Naive B cell (primary cell): ENCODE results near the gene HEBP1. TPM values are rescaled to one million over a fixed set of nuclear protein-coding genes. Genes with fewer than 3 reads are reported as not detected.

Source experiments
- ATAC-seq, 2 donors: fragments of 150-1000 bp; cut with Tn5 transposase; 2 replicates each; pipeline ENCODE4 v1.10.0; 2021; ENCODE audit warnings: low read depth in 2 of 2, mild to moderate bottlenecking in 2 of 2, moderate library complexity in 2 of 2
- DNase-seq: peaks from one replicate; pipeline ENCODE4 v3.0.0; 2022
- H3K27ac Mint-ChIP-seq, 6 donors: one replicate each; pipeline ENCODE4 v1.8.0; 2020 to 2022; ENCODE audit warnings: mild to moderate bottlenecking in 6 of 6, mixed read lengths in 6 of 6, moderate library complexity in 5 of 6, inconsistent platforms in 2 of 6
- H3K27me3 Mint-ChIP-seq, 3 donors: one replicate each; pipeline ENCODE4 v1.8.0; 2021 to 2022; ENCODE audit warnings: mixed read lengths in 3 of 3, mild to moderate bottlenecking in 1 of 3
- H3K36me3 Mint-ChIP-seq, 2 donors: one replicate each; pipeline ENCODE4 v1.8.0; 2020 to 2022; ENCODE audit warnings: mixed read lengths in 2 of 2, inconsistent platforms in 1 of 2, mild to moderate bottlenecking in 1 of 2
- H3K4me1 Mint-ChIP-seq, 3 donors: one replicate each; pipeline ENCODE4 v1.8.0; 2020 to 2022; ENCODE audit warnings: mixed read lengths in 3 of 3, inconsistent platforms in 1 of 3, mild to moderate bottlenecking in 1 of 3, moderate library complexity in 1 of 3
- H3K4me3 Mint-ChIP-seq, 8 donors: one replicate each; pipeline ENCODE4 v1.8.0; 2020 to 2022; ENCODE audit warnings: mild to moderate bottlenecking in 8 of 8, mixed read lengths in 8 of 8, moderate library complexity in 8 of 8, inconsistent platforms in 2 of 8
- H3K9me3 Mint-ChIP-seq, 7 donors: one replicate each; pipeline ENCODE4 v1.8.0; 2020 to 2022; ENCODE audit warnings: mixed read lengths in 7 of 7, mild to moderate bottlenecking in 5 of 7, inconsistent platforms in 2 of 7, moderate library complexity in 1 of 7
- polyA plus RNA-seq, 6 donors: library from polyadenylated mRNA; unstranded; fragments of 300-500 nt; fragmentation: Illumina TruSeq; gene quantifications; one replicate each; pipeline ENCODE4 v1.2.3, GENCODE V29; 2021; ENCODE audit warnings: low read depth in 6 of 6

HEBP1 gene
- polyA plus RNA-seq, 6 donors from 2014 or later = 20.2 to 37.3 (median 23.4) TPM

DNA sequence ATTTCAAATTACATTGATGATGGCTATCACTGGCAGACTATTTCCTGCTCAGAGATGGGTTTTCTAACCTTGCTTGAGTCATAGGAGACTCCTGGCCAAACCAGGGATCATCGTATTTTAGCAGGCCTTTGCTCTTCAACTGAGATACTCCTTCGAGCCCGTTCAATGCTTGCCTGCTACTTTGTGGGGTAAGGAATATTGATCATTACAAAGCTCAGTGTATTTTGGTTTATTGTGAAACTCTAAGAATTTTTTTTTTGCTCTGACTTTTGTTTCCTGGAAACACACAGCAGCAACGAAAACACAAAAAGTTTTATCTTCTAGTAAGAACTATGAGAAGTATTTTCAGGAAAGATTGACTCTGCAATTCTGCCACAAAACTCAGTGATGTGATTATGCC lies 52.2 kb downstream of the HEBP1 start:
- Mint-ChIP-seq H3K36me3 (no peaks in the 10 kb centered on the region), H3K9me3 (no peaks in the 10 kb centered on the region), H3K27me3 (peaks cover 0 to 28% (median 6%) of the 10 kb centered on the region in 3 donors), H3K4me1 (no peaks in the 10 kb centered on the region), H3K4me3 (no peak overlapping the region), H3K27ac (no peak overlapping the region)
- DNase-seq (no peak), ATAC-seq (no peak)

DNA sequence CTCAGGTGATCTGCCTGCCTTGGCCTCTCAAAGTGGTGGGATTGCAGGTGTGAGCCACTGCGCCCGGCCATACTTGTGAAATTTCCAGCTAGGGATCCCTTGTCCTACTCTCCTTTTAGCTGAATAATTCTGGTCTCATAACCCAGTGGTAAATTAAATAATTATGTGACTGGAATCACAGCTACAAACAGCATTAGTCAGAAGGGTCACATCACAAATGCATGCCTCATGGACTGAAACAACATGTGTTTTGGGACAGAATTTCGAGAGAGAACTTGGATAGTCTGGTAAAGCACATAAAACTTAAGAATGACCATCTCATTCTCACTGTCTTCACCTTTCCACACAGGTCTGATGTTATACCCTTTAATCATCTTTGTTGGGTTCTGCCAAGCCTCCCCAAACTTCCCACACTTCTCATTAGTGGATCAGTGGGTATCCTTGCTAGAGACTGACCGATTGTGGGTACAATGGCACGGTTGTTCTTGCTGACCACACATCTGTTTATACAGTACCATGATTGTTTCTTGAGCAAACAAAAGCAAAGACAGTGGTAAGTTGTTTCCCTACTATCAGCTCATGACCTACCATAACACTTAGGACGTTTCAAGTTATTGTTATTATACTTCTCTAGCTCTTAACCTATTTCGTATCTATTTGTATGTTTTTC lies 53.2 kb downstream of the HEBP1 start:
- ATAC-seq (no peak), DNase-seq (no peak)
- no peaks in the 10 kb centered on the region for H3K4me1 Mint-ChIP-seq
- no peaks in the 10 kb centered on the region for H3K36me3 Mint-ChIP-seq
- peak overlapping the region in 1 of 6 donors; percentile 87 for H3K27ac Mint-ChIP-seq
- no peak overlapping the region for H3K4me3 Mint-ChIP-seq
- peaks cover 0 to 28% (median 6%) of the 10 kb centered on the region in 3 donors for H3K27me3 Mint-ChIP-seq
- no peaks in the 10 kb centered on the region for H3K9me3 Mint-ChIP-seq

- DNase-seq (no peak), ATAC-seq (no peak)
- no peaks in the 10 kb centered on the region for H3K36me3 Mint-ChIP-seq
- no peaks in the 10 kb centered on the region for H3K9me3 Mint-ChIP-seq
- peaks cover 0 to 28% (median 6%) of the 10 kb centered on the region in 3 donors for H3K27me3 Mint-ChIP-seq
- H3K4me1 Mint-ChIP-seq = no peaks in the 10 kb centered on the region
- no peak overlapping the region for H3K27ac Mint-ChIP-seq
- H3K4me3 Mint-ChIP-seq = no peak overlapping the region
Measured at GRCh38 chr12:12945591-12945990, 54.5 kb downstream of the HEBP1 start.

- no peak for DNase-seq
- Mint-ChIP-seq H3K27ac (peak overlapping the region in 1 of 6 donors; percentile 10), H3K9me3 (no peaks in the 10 kb centered on the region), H3K4me3 (no peak overlapping the region), H3K27me3 (peaks cover 0 to 13% (median 0%) of the 10 kb centered on the region in 3 donors), H3K4me1 (no peaks in the 10 kb centered on the region), H3K36me3 (no peaks in the 10 kb centered on the region)
- ATAC-seq = no peak
Measured at GRCh38 chr12:12943586-12944260, 56.3 kb downstream of the HEBP1 start.

GRCh38 chr12:12941450-12942350 lies 58.4 kb downstream of the HEBP1 start:
- Mint-ChIP-seq H3K4me1 (no peaks in the 10 kb centered on the region), H3K9me3 (no peaks in the 10 kb centered on the region), H3K36me3 (no peaks in the 10 kb centered on the region), H3K27ac (peak overlapping the region in 1 of 6 donors; percentile 49), H3K4me3 (no peak overlapping the region), H3K27me3 (peaks cover 0 to 7% (median 0%) of the 10 kb centered on the region in 3 donors)
- ATAC-seq (no peak), DNase-seq (no peak)

DNA sequence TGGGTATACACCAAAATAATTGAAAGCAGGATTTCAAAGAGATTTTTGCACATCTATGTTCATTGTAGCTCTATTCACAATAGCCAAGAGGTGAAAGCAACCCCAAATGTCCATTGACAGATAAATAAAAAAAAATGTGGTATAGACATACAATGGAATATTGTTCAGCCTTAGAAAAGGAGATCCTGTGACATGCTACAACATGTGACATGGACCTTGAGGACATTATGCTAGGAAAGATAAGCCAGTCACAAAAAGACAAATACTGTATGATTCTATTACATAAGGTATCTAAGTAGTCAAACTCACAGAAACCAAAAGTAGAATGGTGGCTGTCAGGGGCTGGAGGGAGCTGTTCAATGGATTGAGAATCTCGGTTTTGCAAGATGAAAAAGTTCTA lies 60.2 kb downstream of the HEBP1 start:
- Mint-ChIP-seq H3K4me3 (no peak overlapping the region), H3K27me3 (no peaks in the 10 kb centered on the region), H3K36me3 (no peaks in the 10 kb centered on the region), H3K4me1 (no peaks in the 10 kb centered on the region), H3K9me3 (no peaks in the 10 kb centered on the region), H3K27ac (no peak overlapping the region)
- DNase-seq (no peak), ATAC-seq (no peak)

DNA sequence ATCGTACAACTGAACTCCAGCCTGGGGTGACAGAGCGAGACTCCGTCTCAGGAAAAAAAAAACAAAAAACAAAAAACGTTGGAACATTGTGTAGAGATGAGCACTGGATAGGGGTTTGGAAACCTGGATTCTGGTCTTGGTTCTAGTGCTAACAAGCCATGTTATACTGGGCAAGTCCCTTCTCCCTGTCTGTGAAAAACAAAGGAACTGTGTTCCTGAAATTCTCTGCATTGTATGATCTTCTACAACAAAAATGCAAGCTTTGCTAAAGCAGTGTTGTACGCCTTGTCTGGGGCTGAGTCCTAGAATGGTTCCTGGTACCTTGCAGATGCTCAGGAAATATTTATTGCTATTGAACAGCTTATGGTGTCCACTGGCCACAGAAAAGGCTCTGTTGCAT lies 61.5 kb downstream of the HEBP1 start:
- no peak overlapping the region for H3K27ac Mint-ChIP-seq
- no peak overlapping the region for H3K4me3 Mint-ChIP-seq
- no peaks in the 10 kb centered on the region for H3K36me3 Mint-ChIP-seq
- H3K4me1 Mint-ChIP-seq = no peaks in the 10 kb centered on the region
- H3K9me3 Mint-ChIP-seq = no peaks in the 10 kb centered on the region
- no peak for DNase-seq
- peaks cover 0 to 9% (median 0%) of the 10 kb centered on the region in 3 donors for H3K27me3 Mint-ChIP-seq
- no peak for ATAC-seq

GRCh38 chr12:12936983-12937491 lies 63.0 kb downstream of the HEBP1 start:
- DNase-seq = no peak
- no peaks in the 10 kb centered on the region for H3K9me3 Mint-ChIP-seq
- no peaks in the 10 kb centered on the region for H3K36me3 Mint-ChIP-seq
- H3K27me3 Mint-ChIP-seq = peaks cover 0 to 9% (median 0%) of the 10 kb centered on the region in 3 donors
- H3K4me3 Mint-ChIP-seq = no peak overlapping the region
- no peak overlapping the region for H3K27ac Mint-ChIP-seq
- no peaks in the 10 kb centered on the region for H3K4me1 Mint-ChIP-seq
- ATAC-seq = no peak

DNA sequence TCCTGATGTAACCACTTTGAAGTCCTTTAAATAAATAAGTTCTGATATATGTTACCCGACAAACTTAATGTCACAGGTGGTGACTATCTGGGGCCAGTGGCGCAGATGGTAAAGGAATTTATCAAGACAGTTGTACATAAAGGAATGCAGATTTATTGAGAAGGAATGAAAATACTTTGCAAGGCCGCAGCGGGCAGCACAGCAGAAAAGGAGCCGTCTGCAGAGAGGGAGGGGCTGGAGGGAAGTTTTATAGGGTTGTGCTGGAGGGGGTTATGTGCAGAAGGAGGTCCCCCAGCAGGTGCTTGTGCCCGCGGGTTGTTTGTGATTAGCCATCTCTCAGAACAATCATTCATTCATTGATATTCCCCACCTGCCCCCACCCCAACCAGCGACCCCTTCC lies 65.5 kb downstream of the HEBP1 start:
- H3K27me3 Mint-ChIP-seq = peaks cover 0 to 9% (median 6%) of the 10 kb centered on the region in 3 donors
- no peak for ATAC-seq
- no peaks in the 10 kb centered on the region for H3K9me3 Mint-ChIP-seq
- H3K4me1 Mint-ChIP-seq = no peaks in the 10 kb centered on the region
- H3K27ac Mint-ChIP-seq = no peak overlapping the region
- H3K4me3 Mint-ChIP-seq = no peak overlapping the region
- H3K36me3 Mint-ChIP-seq = peaks cover 0 to 6% of the 10 kb centered on the region in 2 donors
- DNase-seq = no peak

DNA sequence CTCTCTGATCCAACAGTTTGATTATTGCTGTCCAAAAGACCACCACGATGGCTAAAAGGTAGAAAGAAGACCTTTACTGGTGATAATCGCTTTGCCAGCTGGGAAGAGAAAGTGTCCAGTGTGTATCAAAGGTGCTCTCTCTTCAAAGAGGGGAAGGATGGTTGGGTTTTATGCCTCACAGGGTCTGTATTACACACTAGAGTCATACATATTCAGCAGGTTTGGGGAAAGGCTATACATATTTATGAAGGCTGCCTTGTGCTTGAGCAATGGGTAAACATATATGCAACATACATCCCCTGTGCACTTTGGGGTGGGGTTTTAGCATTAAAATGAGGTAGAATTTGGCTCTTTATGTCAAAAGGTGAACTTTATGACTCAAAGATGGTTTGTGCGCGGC lies 66.3 kb downstream of the HEBP1 start:
- ATAC-seq (no peak), DNase-seq (no peak)
- H3K4me1 Mint-ChIP-seq = no peaks in the 10 kb centered on the region
- no peaks in the 10 kb centered on the region for H3K9me3 Mint-ChIP-seq
- H3K36me3 Mint-ChIP-seq = peaks cover 0 to 6% of the 10 kb centered on the region in 2 donors
- H3K27ac Mint-ChIP-seq = no peak overlapping the region
- no peak overlapping the region for H3K4me3 Mint-ChIP-seq
- peaks cover 0 to 9% (median 6%) of the 10 kb centered on the region in 3 donors for H3K27me3 Mint-ChIP-seq

DNA sequence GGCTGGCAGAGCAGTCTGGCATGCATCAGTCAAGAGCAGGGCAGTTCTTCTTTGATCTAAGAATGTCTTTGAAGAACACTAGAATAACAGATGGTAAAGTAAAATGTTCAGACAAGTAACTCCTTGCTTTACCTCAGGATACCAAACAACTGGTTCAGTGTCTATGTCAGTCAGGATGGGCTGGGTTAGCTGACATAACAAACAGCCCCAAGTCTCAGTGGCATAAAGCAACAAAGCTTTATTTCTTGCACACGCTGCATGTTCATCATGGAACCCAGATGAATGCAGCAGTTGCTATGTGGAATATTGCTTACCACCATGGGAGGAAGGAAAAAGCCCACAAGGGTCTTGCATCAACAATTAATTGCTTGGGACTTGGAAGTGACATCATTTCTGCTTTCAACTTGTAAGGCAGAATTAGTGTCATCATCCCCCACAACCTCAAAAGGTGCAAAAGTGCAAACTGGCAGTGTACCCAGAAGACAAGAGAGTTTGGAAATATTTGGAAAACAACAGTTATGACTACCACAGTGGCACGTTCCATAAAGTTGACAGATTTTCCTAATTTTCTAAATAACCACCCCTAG lies 69.3 kb downstream of the HEBP1 start:
- H3K4me3 Mint-ChIP-seq = no peak overlapping the region
- DNase-seq (no peak), ATAC-seq (no peak)
- H3K36me3 Mint-ChIP-seq = peaks cover 0 to 6% of the 10 kb centered on the region in 2 donors
- H3K27me3 Mint-ChIP-seq = peaks cover 6 to 24% (median 13%) of the 10 kb centered on the region in 3 donors
- H3K9me3 Mint-ChIP-seq = peaks cover 0 to 1% (median 0%) of the 10 kb centered on the region in 7 donors
- H3K4me1 Mint-ChIP-seq = no peaks in the 10 kb centered on the region
- peak overlapping the region in 1 of 6 donors; percentile 65 for H3K27ac Mint-ChIP-seq

DNA sequence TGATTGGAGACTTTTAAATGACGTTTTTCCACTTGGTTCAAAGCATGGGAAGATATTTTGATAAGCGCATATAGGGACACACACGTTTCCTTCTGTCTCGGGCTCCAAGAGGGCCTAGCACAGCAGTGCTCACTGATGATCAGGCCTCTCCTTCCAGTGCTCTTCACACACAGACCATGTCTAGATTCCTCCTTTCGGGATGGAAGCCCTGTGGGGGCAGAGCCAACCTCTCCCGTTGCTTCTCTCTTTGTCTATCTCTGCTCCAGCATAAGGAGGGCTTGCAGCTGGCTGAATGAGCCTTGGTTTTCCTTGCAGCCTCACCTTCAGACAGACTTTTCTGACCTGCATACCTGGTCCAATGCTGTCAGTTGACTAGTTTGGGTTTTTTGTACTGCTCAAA lies 70.4 kb downstream of the HEBP1 start:
- H3K36me3 Mint-ChIP-seq = peaks cover 0 to 6% of the 10 kb centered on the region in 2 donors
- no peak for DNase-seq
- H3K9me3 Mint-ChIP-seq = peaks cover 0 to 1% (median 0%) of the 10 kb centered on the region in 7 donors
- H3K4me3 Mint-ChIP-seq = no peak overlapping the region
- H3K27me3 Mint-ChIP-seq = peaks cover 6 to 24% (median 13%) of the 10 kb centered on the region in 3 donors
- no peak overlapping the region for H3K27ac Mint-ChIP-seq
- ATAC-seq = no peak
- H3K4me1 Mint-ChIP-seq = no peaks in the 10 kb centered on the region
